ACC112 (cell line): Measurements from ENCODE around the gene WWOX.

ENCODE experiments used
- H2AFZ ChIP-seq: fragments of 200-600 bp; sonication (generic); one replicate; pipeline ENCODE4 v1.6.0; 2017; ENCODE audit warnings: antibody characterized with exemption, low read length; ENCODE audit not compliant: unreplicated experiment
- H3K27ac ChIP-seq: fragments of 200-600 bp; sonication (generic); 2 replicates; pipeline ENCODE4 v1.5.1; 2014; ENCODE audit warnings: low read depth, mild to moderate bottlenecking, antibody characterized with exemption, low read length, moderate library complexity
- H3K27me3 ChIP-seq: fragments of 200-600 bp; sonication (generic); 2 replicates; pipeline ENCODE4 v1.6.1; 2014; ENCODE audit warnings: mild to moderate bottlenecking, antibody characterized with exemption, low read length, moderate library complexity, mixed read lengths; ENCODE audit not compliant: insufficient read depth
- H3K36me3 ChIP-seq: fragments of 200-600 bp; sonication (generic); 2 replicates; pipeline ENCODE4 v1.6.1; 2016; ENCODE audit warnings: mild to moderate bottlenecking, antibody characterized with exemption, low read length, moderate library complexity, mixed read lengths; ENCODE audit not compliant: insufficient read depth
- H3K4me1 ChIP-seq: fragments of 200-600 bp; sonication (generic); one replicate; pipeline ENCODE4 v1.6.1; 2016; ENCODE audit warnings: low read length, mixed read lengths; ENCODE audit not compliant: insufficient read depth, unreplicated experiment, control insufficient read depth
- H3K4me3 ChIP-seq: fragments of 200-600 bp; sonication (generic); 2 replicates; pipeline ENCODE4 v1.5.1; 2014; ENCODE audit warnings: mild to moderate bottlenecking, low read depth, low read length
- H3K79me2 ChIP-seq: fragments of 200-600 bp; sonication (generic); one replicate; pipeline ENCODE4 v1.6.0; 2016; ENCODE audit warnings: low read length; ENCODE audit not compliant: control insufficient read depth, unreplicated experiment, insufficient read depth

WWOX gene

DNA sequence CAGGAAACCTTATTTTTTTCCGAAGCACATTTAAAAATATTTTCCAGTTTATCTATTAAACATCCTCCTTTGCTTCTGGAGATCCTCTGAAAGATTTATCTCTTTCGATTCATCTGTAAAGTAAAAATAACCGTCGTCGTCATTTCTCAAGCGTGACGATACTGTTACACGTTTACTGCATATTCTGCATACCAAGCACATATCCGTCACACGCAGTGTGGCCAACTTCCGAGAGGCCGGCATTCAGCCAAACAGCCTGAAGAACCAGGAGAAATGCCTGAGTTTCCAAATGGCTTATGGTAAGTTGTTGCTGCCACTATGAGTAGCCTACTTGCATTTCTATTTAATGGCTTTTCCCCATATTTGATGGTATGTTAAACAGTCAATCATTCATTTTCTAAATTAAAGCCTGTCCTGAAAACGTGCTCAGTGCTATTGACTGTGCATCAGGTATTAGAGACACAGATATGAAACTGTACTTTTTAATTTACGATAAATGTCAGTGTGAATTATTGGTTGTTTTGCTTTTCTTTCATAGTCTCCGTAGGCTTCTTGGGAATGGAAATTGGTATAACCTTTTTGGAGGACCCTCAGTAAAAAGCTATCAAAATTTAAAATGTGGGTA, 275.7 kb downstream of the WWOX start:
- Histone ChIP-seq H2AFZ (no peak overlapping the region), H3K4me3 (no peak overlapping the region), H3K79me2 (no peaks in the 10 kb centered on the region)

DNA sequence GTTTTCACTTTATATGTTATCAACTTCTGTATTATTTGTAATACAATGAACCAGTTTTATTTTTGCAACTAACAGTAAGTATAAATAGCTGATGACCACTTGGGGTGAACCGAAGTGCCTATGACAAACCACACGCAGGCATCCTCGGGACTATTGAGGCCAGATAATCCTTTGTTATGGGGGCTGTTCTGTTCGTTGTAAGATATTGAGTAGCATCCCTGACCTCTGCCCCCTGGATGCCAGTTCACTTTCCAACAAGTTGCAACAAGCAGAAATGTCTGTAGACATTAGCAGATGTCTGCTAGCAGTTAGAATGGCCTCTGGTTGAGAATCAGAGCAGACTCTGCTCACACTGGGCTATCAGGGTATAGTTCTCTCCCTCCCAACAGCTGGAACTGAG, 277.0 kb downstream of the WWOX start:
- Histone ChIP-seq H3K27me3 (no peaks in the 10 kb centered on the region), H3K27ac (no peak overlapping the region), H2AFZ (no peak overlapping the region), H3K79me2 (no peaks in the 10 kb centered on the region), H3K4me1 (no peaks in the 10 kb centered on the region), H3K4me3 (no peak overlapping the region), H3K36me3 (no peaks in the 10 kb centered on the region)

More for the DNA sequence above, 275.7 kb downstream of the WWOX start:
- Histone ChIP-seq H3K4me1 (no peaks in the 10 kb centered on the region), H3K36me3 (no peaks in the 10 kb centered on the region), H3K27ac (no peak overlapping the region), H3K27me3 (no peaks in the 10 kb centered on the region)

DNA sequence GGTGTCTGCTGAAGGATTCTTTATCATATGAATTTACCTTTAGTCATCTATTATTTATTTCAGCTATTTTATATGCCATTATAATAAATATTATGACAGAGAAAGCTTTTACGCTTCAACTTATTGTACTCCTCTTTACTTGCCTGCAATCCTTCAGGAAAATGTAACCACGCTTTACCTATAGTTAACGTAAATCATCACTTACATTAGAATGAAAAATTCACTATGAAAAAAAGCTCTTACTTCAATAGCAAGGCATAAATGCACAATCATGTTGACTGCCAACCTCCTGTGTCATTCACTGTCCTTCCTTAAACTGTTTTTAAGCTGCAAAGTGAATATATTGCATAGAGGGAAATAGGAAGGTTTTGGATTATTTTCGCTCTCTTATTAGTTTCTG, 277.9 kb downstream of the WWOX start:
- Histone ChIP-seq H3K79me2 (no peaks in the 10 kb centered on the region), H3K27ac (no peak overlapping the region), H3K4me1 (no peaks in the 10 kb centered on the region), H3K27me3 (no peaks in the 10 kb centered on the region), H3K36me3 (no peaks in the 10 kb centered on the region), H2AFZ (no peak overlapping the region), H3K4me3 (no peak overlapping the region)

DNA sequence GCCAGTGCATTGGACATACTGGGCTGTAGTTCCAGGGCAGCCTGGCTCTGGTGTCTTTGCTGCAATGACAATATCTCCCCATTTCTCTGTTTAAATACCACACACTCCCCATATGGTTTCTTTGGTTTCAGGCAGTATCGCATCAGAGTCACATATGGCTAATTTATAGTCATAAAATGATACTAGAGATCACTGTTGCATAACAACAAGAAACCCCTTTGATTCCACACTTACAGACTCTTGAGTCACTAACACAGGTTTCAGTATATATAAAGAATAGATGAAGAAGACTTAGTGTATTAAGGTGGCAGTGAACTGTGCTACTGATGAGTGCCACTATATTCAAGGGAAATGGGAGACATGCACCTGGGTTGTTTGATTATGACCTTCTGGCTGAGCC, 281.6 kb downstream of the WWOX start:
- Histone ChIP-seq H3K4me1 (no peaks in the 10 kb centered on the region), H3K27me3 (no peaks in the 10 kb centered on the region), H3K79me2 (no peaks in the 10 kb centered on the region), H2AFZ (no peak overlapping the region), H3K36me3 (no peaks in the 10 kb centered on the region), H3K27ac (no peak overlapping the region), H3K4me3 (no peak overlapping the region)

DNA sequence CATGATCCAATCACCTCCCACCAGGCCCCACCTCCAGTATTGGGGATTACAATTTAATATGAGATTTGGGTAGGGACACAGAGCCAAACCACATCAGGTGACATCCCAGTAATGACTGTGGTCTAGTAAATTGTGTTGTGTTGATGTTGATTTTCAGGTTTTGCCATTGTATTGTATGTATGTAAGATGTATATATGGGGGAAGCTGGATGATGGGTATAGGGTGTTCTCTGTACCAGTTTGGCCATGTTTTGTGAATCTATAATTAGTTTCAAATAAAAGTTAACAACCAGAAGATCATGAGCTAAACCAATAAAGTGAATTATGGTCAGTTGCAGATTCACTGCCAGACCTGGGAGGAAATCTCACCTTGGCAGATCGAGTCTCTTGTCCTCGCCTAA, 283.7 kb downstream of the WWOX start:
- no peaks in the 10 kb centered on the region for H3K4me1 ChIP-seq
- no peaks in the 10 kb centered on the region for H3K79me2 ChIP-seq
- H3K27me3 ChIP-seq = no peaks in the 10 kb centered on the region
- no peak overlapping the region for H2AFZ ChIP-seq
- H3K27ac ChIP-seq = no peak overlapping the region
- H3K36me3 ChIP-seq = no peaks in the 10 kb centered on the region
- no peak overlapping the region for H3K4me3 ChIP-seq

DNA sequence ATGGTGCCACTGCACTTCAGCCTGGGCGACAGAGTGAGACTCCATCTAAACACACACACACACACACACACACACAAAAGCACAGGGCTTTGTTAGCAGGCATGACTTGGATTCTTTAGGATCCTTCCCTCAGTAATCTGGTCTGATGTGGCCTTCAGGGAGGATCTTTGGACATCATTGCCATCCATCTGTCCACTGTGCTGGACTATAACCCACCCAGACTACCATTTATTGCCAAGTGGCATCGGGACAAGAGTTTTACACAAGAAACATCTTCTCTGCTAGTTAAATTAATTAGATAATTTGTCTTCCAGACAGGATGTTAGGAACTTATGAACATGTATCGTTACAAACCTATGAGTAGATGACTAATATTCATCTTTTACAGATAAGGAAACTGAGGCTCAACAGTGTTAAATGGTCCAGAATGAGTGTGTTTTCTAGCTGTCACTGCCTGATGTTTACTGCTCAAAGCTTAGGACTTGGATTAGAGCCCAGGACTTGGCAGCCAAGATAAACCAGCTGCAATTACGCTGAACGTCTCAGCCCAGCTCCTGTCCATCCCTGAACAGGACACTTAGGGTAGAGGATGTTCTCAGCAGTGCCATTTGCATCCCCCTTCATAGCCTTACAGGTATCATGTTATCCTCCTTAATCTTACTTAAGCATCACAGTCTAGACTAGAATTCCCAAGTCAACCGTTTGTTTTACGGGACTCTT, 285.8 kb downstream of the WWOX start:
- Histone ChIP-seq H3K79me2 (no peaks in the 10 kb centered on the region), H3K4me3 (no peak overlapping the region), H3K4me1 (no peaks in the 10 kb centered on the region)

DNA sequence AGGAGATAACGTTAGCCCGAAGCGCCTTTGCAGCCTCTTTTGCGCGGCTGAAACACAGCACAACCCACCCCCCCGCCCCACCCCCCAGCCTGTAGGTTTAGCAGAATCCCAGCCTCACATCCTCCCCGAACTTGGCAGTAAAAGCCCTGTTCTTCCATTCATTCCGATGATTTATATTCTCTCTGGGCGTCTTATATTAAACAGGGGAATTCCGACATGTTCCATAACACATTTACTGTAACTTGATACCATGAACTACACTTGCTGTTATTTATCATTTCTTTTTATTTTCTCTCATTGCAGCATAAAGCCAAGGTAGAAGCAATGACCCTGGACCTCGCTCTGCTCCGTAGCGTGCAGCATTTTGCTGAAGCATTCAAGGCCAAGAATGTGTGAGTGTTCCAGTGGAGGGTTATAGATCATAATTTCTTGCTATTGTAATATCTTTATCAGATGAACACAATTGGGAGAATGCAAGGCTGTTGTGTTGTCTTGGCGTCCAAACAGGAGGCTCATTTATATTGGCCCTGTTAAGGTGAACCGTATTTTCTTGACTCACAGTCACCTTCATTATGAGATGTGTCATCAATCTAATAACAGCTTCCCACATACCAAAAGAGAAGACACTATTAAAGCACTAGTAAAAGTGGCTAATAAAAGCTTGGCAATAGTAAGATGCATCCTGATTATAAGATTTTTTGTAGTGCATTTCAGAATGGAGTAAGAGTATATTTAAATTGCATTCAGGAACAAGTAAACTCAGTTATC, 287.3 kb downstream of the WWOX start:
- Histone ChIP-seq H3K4me1 (no peaks in the 10 kb centered on the region), H3K79me2 (no peaks in the 10 kb centered on the region), H3K4me3 (no peak overlapping the region), H3K36me3 (no peaks in the 10 kb centered on the region), H3K27ac (no peak overlapping the region), H3K27me3 (no peaks in the 10 kb centered on the region), H2AFZ (no peak overlapping the region)

More for the DNA sequence above, 285.8 kb downstream of the WWOX start:
- Histone ChIP-seq H3K27ac (no peak overlapping the region), H3K36me3 (no peaks in the 10 kb centered on the region), H2AFZ (no peak overlapping the region), H3K27me3 (no peaks in the 10 kb centered on the region)

DNA sequence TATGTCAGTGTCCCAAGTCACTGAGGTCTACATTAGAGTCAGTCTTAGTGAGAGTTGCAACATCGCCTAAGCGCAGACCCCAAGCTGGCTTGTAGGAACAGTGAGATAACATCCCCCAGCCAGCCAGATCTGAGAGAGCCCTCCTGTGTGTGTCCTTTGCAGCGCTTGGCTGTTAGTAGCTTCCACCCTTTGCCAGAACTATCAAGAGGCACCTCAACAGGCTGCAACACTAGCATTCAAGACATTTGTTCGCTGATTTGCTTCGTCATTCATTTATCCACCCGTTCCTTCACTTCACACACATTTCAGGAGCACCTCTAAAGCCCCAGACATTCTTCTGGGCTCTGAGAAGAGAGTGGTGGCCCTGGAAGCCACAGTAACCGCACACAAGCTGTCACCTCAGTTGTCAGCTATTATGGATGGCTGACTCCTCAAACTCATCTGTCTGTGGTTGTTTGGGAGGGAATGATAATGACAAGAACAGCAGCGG, 289.6 kb downstream of the WWOX start:
- H3K4me3 ChIP-seq = no peak overlapping the region
- no peaks in the 10 kb centered on the region for H3K4me1 ChIP-seq
- H2AFZ ChIP-seq = no peak overlapping the region
- no peaks in the 10 kb centered on the region for H3K79me2 ChIP-seq
- no peaks in the 10 kb centered on the region for H3K36me3 ChIP-seq
- no peaks in the 10 kb centered on the region for H3K27me3 ChIP-seq
- no peak overlapping the region for H3K27ac ChIP-seq

DNA sequence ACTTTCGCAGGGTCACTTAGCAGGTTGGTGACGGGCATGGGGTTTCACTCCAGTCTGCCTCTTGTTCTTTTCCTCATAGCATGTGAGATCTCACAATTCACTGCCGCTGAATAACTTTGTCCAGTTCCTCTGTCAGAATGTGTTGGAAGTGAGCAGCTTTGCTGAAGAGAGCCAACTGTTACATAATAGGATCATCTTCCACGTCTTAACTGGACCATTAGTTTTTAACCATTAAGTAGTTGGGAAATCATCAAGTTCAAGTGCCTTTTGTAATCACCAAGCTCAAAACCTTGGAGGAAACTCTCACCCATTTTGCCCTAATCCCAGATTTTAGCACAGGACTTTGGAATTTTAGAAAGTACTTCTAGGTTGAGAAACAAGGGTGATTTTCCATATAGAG, 290.6 kb downstream of the WWOX start:
- no peaks in the 10 kb centered on the region for H3K36me3 ChIP-seq
- H3K79me2 ChIP-seq = no peaks in the 10 kb centered on the region
- H3K27ac ChIP-seq = no peak overlapping the region
- no peak overlapping the region for H3K4me3 ChIP-seq
- no peaks in the 10 kb centered on the region for H3K4me1 ChIP-seq
- no peaks in the 10 kb centered on the region for H3K27me3 ChIP-seq
- no peak overlapping the region for H2AFZ ChIP-seq

DNA sequence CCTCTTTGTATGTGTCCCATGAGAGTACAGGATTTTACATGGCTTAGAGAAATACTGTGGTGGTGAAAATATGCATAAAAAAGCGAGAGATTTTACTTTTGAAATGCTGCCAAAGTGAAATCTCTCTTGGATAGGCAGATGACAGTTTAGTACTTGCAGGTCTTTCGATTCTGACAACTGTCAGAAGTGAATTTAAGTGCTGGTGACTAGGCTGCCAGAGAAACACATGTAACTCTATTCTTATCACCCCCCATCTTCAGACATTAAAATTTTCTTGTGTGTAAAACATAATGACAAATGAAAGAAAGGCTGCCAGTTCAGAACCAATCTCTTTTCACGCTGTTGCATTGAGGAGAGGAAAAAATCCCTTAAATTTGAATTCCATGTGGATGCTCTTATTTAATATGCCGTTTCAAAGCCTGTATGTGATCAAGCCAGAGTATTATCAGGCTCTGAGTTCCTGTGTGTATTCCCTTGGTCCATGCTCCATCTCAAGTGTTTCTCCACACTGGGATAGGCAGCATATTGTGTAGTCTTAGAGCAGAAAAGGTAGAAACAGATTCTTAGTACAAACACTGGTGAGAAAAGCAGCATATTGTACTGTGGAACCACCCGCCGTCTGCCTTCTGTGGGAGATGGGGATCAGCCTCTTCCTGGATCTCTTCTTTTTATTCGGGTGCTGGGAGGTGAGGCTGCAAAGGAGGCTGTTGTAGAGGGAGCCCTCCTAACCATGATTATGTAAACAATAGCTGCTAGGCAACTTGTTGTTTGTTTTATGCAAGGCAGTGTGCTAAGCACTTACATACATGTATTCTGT, 291.3 kb downstream of the WWOX start:
- Histone ChIP-seq H2AFZ (no peak overlapping the region), H3K27ac (no peak overlapping the region), H3K36me3 (no peaks in the 10 kb centered on the region), H3K27me3 (no peaks in the 10 kb centered on the region), H3K79me2 (no peaks in the 10 kb centered on the region), H3K4me1 (no peaks in the 10 kb centered on the region), H3K4me3 (no peak overlapping the region)
